Non-pigmented ciliary epithelial cell (primary cell): ENCODE measurements around the gene RRAD.
"Not testable (repeated sequence)": the region's sequence is repeated elsewhere in the genome, so short reads cannot be mapped to it uniquely, and the experiment has no call there.

Experiments used
- DNase-seq: peaks from one replicate; pipeline ENCODE4 v3.0.0-alpha.2; 2010; ENCODE audit warnings: low read depth

The RRAD gene

DNA sequence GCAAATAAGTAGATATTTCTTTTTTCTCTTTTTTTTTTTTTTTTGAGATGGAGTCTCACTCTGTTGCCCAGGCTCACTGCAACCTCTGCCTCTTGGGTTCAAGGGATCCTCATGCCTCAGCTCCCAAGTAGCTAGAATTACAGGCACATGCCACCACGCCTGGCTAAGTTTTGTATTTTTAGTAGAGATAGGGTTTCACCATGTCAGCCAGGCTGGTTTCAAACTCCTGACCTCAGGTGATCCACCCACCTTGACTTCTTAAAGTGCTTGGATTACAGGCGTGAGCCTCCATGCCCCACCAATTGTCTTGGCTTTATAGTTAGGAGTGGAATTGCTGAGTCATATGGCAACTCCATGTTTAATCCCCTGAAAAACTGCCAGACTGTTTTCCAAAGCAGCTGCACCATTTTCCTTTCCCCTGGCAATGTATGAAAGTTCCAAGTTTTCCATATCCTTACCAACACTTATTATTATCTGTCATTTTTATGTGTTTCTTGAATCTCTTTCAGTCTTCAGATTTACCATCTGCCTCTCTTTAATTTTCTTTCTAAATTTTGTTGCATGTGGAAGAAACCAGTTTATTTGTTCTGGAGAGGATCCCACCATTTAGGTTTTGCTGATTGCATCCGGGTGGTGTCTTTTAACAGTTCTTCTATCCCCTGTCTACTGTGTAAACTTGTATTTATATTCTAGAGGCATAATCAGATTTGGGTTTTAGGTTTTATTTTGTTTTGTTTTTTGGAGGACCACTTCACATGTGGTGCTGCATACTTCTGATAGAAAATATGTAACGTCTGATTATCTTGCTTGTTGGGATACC lies 25.8 kb upstream of the RRAD start:
- DNase-seq, result no peak

DNA sequence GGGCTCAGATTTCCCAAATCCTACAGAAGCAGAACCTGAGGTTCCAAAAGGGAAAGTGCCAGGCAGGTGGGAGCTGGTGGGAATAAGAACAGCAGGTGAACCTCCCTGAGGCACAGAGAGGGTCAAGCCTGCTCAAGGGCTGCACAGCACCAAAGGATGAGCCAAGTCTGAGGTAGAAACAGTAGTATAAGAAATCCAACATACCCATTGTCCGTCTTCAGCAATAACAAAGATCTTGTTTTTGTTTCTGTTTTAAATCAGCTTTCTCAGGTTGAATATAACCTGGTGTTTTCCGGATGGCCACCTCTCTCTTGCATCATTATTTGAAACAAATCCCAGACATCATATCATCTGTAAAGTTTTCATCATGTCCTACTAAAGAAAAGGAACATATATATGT lies 25.1 kb upstream of the RRAD start:
- no peak for DNase-seq

DNA sequence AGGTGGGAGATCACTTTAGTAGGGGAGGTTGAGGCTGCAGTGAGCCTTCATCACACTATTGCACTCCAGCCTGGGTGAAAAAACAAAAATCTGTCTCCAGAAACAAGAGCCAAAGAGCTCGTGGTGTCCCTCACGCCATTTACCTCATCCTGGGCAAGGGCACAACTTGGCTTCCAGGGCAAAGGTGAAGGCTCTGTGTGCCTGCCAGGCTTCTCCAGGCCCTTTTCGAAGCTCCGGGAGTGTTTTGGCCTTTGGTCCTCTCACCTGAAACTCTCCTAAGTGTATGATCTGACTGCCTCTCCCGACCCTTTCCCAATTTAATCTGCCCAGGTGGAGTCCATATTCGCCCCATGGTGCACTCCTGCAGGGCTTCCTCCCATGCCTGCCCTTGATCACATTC lies 24.1 kb upstream of the RRAD start:
- no peak for DNase-seq

DNA sequence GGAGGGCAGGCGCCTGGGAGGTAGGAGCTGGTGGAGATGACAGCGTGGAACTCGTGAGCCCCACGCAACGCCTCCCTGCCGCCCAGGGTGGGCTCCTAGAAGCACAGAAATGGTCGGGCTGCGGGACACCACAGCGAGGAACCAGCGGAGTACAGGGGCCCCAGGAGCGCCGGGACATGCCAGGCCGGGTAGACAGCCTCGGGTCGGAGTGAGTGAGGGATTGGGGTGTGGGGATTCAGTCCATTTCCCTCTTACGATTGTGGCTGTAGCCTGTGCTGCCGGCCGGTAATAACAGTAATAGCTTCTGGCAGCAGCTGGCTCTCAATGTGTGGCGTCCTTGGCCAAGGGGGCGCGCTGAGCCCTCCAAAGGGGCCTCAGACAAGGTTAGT lies 23.5 kb upstream of the RRAD start:
- DNase-seq, result no peak

DNA sequence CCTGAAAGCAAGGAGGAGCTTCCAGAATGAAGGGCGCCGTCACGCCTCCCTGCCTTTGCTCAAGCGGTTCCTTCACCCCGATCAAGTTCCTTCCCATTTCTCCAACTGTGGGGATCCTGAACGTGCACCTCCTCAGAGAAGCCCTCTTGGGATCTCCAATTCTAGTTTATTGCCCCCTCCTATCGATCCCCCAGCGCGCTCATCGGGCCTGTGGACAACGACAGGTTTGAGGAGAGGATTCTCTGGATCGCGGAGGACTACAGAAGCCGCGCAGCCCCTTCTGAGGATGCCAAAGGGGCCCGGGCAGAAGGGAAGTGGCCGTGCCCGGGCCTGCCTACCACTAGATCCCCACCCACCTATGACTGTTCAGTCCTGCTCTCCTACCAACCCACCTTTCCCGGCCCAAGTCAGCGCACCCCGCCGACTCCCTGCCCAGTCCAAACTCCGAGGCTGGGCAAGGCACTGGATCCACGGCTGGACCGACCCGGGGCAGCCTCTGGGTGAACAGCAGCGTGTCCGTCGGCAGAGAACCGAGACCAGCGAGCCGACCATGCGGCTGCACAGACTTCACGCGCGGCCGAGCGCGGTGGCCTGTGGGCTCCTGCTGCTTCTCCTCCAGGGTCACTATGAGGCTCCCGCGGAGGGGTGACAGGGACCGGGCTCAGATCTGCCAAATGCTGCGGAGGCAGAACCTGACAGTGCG lies 22.9 kb upstream of the RRAD start:
- DNase-seq, result no peak

DNA sequence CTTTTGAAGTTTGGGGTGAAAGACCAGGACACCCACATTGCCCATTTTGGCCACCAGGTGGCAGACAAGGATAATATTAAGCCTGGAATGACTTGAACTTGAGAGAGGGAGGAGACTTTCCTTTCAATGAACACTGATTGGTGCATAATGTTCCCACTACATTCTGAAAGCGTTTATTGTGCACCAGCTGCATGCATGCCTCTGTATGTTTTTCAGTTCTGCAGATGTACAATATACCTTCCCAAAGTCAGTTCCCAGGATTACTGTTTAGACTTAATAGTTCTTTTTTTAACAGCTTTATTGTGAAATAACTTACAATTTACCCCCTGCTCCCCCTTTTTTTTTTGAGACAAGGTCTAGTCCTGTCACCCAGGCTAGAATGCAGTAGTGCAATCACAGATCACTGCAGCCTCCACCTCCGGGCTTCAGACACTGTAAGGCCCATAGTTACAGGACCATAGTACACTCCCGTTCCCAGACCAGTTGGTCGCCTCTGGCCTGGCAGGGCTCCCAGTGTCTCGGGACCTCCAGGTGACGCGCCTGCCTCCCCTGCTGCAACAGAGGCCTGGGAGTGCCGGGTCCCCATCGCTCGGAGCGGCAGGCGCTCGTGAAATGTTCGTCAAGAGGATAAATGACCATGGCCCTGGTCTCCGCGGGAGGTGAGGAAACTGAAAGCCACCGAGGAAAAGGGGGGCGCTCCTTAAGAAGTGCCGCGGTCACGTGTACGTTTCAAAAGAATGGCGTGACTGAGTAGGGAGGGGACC lies 22.1 kb upstream of the RRAD start:
- DNase-seq, result no peak

DNA sequence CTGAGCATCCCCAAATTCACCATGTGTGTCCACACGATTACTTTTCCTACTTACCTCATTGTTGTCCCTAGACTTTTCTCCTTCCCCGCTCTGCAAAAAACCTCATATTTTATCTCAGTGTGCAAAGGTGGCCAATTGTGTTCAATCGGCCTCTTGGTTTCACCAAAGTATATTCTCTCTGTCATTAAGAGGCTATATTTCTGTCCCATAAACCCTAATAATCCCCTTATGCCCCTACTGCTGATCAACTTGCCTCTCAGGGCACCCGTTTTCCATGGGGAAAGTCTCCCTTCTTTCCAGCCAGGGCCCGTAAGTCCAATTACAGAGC lies 21.6 kb upstream of the RRAD start:
- no peak for DNase-seq

DNA sequence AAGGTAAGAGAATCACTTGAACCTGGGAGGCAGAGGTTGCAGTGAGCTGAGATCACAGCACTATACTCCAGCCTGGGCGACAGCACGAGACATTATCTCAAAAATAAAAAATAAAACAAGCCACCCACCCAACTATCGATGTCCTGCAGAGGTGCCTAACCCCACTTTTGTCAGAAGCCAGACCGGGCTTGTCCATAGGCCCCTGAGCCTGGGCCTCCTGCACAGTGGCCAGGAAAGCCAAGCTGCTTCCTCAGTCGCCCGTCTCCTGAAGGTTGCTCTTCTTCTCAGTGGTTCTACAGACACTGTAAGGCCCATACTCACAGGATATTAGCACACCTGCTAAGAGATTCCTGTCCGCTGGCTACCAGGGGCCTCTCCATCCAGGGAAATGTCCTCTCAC lies 21.2 kb upstream of the RRAD start:
- DNase-seq, result no peak

DNA sequence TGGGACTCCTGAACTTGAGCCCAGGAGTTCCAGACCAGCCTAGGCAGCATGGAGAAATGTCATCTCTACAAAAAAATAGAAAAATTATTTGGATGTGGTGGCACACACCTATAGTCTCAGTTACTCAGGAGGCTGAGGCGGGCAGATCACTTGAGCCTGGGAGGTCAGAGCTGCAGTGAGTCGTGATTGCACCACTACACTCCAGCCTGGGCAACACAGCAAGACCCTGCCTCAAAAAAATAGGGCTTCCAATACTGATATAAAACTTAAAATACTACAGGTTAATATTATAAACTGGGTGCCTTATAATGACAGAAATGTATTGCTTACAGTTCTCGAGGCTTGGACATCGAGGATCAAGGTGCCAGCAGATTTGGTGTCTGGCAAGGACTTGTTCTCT lies 20.6 kb upstream of the RRAD start:
- no peak for DNase-seq

DNA sequence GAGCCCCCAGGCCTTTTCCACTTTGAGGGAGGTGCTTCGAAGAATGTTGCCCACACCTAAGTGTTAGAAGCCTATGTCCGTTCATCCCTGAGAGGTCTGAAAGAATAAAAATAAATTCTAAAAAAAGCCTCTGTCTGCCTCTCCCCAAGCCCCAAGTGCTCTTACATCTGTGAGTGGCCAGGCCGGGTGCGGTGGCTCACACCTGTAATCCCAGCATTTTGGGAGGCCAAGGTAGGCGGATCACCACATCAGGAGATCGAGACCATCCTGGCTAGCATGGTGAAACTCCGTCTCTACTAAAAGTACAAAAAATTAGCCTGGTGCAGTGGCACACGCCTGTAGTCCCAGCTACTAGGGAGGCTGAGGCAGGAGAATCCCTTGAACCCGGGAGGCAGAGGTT lies 19.6 kb upstream of the RRAD start:
- DNase-seq, result not testable (repeated sequence)

DNA sequence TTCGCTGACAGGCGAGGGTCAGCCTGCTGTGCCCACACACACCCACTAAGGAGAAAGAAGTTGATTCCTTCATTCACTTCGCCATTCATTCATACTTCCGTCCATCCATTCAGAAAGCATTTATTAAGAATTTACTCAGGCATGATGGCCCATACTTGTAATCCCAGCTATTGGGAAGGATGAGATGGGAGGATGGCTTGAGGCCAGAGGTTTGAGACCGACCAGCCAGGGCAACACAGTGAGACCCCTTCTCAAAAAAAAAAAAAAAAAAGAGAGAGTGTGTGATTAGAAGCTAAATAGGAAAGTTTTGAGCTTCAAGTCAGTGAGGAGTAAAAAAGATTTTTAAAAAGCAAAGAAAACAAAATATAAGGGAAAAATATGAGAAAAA lies 18.7 kb upstream of the RRAD start:
- no peak for DNase-seq

DNA sequence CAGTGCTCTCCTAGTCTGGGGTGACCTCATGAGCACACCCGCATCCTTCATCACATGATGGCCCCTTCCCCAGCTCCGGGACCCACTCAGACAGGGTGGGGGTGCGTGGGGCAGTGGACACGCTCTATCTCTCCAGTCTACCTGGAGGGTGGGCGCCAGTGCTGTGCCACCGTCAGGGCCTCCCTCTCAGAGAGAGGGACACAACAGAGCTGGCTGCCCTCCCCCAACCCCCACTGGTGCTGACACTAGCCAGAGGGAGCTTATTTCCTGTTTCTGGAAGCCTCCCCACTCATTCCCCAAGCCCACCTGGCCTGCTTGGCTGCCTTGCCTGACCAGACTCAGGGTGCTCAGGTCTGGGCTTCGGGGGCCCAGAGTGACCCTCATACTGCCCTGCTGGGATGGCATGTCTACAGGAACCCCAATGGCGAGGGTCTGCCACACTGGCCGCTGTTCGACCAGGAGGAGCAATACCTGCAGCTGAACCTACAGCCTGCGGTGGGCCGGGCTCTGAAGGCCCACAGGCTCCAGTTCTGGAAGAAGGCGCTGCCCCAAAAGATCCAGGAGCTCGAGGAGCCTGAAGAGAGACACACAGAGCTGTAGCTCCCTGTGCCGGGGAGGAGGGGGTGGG lies 18.2 kb upstream of the RRAD start:
- no peak for DNase-seq

DNA sequence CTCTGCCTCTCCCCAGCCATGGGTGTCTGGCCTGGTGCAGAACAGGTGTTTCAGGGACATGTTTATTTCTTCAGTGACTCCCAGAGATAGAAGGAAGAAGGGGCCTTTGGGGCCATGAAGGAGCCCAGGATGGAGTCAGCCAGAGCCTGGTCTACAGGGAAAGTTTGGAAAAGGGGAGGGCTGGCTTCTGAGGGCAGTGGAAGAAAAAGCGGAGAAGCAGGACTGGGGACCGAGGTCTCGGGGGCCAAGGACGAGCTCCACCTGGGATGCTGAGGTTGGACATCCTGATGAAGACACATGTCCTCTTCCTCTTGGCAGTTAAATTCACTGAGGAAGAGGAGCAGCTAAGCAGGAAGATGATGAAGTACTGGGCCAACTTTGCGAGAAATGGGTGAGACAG lies 17.6 kb upstream of the RRAD start:
- no peak for DNase-seq

DNA sequence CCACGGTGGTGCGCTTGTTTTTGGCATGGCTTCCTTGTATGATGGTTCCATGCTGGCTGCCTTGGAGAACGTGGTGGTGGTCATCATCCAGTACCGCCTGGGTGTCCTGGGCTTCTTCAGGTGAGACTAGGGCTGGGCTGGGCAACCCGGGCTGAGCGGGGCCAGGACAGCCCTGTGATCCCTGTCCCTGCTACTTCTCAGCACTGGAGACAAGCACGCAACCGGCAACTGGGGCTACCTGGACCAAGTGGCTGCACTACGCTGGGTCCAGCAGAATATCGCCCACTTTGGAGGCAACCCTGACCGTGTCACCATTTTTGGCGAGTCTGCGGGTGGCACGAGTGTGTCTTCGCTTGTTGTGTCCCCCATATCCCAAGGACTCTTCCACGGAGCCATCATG lies 14.9 kb upstream of the RRAD start:
- DNase-seq, result no peak

DNA sequence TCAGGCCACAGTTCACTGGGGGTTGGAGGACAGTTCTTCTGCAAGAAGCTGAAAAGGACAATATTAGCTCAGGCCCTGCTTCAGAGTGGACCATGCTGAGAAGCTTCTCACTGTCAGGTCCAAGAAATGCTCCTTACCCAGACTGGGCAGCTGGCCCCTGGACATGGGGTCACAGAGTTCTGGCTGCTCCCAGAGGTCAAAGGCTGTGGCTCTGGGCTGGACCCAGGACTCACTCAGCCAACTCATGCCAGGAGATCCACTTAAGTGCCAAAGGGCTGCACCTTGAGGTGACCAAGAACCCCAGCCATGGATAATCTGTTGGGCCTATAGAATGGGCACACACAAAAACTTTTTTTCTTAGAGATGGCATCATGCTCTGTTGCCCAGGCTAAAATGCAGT lies 14.0 kb upstream of the RRAD start:
- DNase-seq, result no peak

DNA sequence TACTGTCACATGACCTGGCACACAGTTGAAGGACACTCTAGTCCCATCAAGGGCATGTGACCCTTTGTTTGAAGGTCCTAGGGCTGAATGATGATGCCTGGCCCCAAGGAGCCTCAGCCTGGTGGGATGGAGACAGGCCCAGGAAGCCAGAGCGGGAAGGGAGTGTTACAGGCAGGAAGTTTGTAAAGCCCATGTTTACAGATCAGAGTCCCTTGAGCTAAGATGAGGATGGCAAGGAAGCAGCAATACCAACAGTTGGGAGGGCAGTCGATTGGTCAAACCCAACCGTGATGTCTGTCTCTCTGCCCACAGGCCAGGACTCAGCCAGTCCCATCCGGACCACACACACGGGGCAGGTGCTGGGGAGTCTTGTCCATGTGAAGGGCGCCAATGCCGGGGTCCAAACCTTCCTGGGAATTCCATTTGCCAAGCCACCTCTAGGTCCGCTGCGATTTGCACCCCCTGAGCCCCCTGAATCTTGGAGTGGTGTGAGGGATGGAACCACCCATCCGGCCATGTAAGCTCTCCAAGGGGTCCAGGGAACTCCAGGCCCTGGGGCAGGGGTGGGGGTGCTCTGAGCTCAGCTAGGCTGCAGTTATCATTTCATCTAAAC lies 12.5 kb upstream of the RRAD start:
- no peak for DNase-seq

DNA sequence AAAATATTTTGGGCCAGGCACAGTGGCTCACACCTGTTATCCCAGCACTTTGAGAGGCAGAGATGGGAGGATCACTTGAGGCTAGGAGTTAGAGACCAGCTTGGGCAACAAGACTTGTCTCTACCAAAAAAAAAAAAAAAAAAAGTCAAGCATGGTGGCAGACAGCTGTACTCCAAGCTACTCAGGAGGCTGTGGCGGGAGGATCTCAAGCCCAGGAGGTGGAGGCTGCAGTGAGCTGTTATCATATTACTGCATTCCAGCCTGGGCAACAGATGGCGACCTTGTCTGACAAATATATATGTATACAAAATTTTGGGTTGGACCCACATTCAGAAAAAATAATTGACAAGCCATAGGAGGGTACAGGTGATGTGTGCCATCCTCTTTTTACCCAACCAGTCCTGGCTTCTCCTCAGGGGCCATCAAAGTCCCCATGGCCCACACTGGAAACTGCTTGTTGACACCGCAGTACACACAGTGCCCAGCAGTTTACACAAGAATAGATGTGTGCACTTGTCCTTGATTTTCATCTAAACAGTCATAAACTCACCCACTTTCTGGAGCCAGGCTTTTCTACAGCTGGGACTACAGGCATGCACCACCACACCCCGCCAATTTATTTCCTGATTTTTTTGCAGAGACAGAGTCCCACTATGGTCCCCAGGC lies 11.7 kb upstream of the RRAD start:
- no peak for DNase-seq

DNA sequence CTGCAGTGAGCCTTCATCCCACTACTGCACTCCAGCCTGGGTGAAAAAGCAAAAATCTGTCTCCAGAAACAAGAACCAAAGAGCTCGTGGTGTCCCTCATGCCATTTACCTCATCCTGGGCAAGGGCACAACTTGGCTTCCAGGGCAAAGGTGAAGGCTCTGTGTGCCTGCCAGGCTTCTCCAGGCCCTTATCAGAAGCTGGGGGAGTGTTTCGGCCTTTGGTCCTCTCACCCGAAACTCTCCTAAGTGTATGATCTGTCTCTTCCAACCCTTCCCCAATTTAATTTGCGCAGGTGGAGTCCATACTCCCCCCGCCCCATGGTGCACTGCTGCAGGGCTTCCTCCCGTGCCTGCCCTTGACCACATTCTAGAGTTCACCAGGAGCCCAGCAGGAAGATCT lies 11.1 kb upstream of the RRAD start:
- DNase-seq, result no peak

DNA sequence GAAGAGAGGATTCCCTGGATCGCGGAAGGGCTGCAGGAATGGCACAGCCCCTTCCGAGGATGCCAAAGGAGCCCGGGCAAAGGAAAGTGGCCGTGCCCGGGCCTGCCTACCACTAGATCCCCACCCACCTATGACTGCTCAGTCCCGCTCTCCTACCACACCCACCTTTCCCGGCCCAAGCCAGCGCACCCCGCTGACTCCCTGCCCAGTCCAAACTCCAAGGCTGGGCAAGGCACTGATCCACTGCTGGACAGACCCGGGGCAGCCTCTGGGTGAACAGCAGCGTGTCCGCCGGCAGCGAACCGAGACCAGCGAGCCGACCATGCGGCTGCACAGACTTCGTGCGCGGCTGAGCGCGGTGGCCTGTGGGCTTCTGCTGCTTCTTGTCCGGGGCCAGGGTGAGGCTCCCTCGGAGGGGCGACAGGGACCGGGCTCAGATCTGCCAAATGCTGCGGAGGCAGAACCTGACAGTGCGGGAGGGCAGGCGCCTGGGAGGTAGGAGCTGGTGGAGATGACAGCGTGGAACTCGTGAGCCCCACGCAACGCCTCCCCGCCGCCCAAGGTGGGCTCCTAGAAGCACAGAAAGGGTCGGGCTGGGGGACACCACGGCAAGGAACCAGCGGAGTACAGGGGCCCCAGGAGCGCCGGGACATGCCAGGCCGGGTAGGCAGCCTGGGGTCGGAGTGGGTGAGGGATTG lies 10.1 kb upstream of the RRAD start, which contains the start of gene CES2:
CES2 (plus strand) TSS at position 203 of the 698 bp plus-strand sequence; CDS start at position 323, 120 bp downstream.
- no peak for DNase-seq

DNA sequence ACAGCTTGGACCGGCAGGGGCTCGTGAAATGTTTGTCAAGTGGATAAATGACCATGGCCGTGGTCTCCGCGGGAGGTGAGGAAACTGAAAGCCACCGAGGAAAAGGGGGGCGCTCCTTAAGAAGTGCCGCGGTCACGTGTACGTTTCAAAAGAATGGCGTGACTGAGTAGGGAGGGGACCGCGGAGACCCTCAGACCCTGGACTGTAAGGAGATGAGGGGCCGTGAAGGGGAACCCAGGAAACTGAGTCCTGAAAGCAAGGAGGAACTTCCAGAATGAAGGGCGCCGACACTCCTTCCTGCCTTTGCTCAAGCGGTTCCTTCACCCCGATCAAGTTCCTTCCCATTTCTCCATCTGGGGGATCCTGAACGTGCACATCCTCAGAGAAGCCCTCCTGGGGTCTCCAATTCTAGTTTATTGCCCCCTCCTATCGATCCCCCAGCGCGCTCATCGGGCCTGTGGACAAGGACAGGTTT lies 9.5 kb upstream of the RRAD start:
- DNase-seq, result not testable (repeated sequence)
